IMR-90 (cell line): ENCODE measurements around the gene RANBP3.

Source experiments
- CTCF ChIP-seq: conservative IDR thresholded peaks from 2 replicates; pipeline ENCODE4 v1.5.1; 2012; ENCODE audit warnings: mild to moderate bottlenecking, low read depth, low read length, improper control_type of control experiment
- MAZ ChIP-seq: IDR thresholded peaks from 2 replicates; pipeline ENCODE4 v1.6.1; 2012; ENCODE audit warnings: low read depth, mild to moderate bottlenecking, low read length, improper control_type of control experiment, moderate library complexity, borderline replicate concordance
- MXI1 ChIP-seq: IDR thresholded peaks from 2 replicates; pipeline ENCODE4 v1.6.1; 2012; ENCODE audit warnings: low read depth, mild to moderate bottlenecking, low read length, moderate library complexity, borderline replicate concordance
- POLR2A ChIP-seq: IDR thresholded peaks from 2 replicates; pipeline ENCODE4 v1.6.1; 2012; ENCODE audit warnings: mild to moderate bottlenecking, low read depth, low read length
- RCOR1 ChIP-seq: IDR thresholded peaks from 2 replicates; pipeline ENCODE4 v1.6.1; 2012; ENCODE audit warnings: mild to moderate bottlenecking, low read length, improper control_type of control experiment; ENCODE audit not compliant: insufficient replicate concordance
- SMC3 ChIP-seq: fragments of 150-350 bp; IDR thresholded peaks from 2 replicates; pipeline ENCODE4 v1.6.1; 2016; ENCODE audit warnings: low read depth, mild to moderate bottlenecking, antibody characterized with exemption, low read length, moderate library complexity

GRCh38 chr19:5940260-5941208 is 37.4 kb downstream of the RANBP3 start:
- TF ChIP-seq CTCF = no peak
- no peak for TF ChIP-seq RCOR1
- TF ChIP-seq SMC3 = no peak
- TF ChIP-seq POLR2A = no peak
- no peak for TF ChIP-seq MAZ
- no peak for TF ChIP-seq MXI1
